Suppressor macrophage (primary cell): ENCODE measurements around the gene SND1.
"Not testable (repeated sequence)": the region's sequence is repeated elsewhere in the genome, so short reads cannot be mapped to it uniquely, and the experiment has no call there.

Experiments
- DNase-seq, 4 experiments: peaks; one replicate each; pipeline ENCODE4 v3.0.0-alpha.2; 2020 to 2022

Gene SND1

DNA sequence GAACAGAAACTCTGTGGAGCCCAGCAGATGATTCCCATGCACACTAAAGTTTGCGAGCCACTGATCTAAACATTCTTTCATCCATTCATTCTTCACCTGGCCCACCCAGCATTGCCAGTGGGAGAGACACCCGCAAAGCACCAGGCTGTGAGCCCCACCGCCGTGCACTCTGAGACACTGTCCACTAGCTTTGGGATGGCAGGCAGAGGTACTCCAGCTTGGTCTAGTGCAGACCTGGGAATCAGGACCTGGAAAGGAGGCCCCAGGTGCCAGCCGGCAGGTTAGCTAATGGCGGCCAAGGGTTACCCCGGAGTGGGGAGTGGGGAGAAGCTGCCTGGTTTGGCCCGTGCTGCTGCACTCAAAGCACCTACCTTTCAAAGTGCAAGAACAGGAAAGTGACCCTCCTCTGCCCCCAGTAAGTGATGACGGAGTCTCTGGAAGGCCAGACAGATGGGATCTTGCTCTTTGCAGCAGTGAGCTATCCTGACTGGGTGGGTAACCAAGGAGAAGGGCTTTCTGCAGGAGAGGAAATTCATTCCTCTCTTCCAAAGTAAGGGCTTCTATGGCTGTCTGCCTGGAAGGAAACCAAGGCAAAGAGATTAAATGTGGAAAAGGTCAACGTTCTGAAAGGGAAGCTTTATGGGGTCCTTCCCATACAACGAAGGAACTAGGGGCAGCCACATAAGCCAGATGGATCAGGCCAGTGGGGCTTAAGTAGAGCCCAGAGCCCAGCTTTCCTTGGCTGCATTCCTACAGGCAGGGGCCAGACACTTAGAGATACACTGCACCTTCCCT, 453.4 kb downstream of the SND1 start:
- no peak for DNase-seq

GRCh38 chr7:128106821-128107220, 454.8 kb downstream of the SND1 start:
- no peak for DNase-seq

GRCh38 chr7:128107516-128107915, 455.5 kb downstream of the SND1 start:
- not testable (repeated sequence) for DNase-seq

DNA sequence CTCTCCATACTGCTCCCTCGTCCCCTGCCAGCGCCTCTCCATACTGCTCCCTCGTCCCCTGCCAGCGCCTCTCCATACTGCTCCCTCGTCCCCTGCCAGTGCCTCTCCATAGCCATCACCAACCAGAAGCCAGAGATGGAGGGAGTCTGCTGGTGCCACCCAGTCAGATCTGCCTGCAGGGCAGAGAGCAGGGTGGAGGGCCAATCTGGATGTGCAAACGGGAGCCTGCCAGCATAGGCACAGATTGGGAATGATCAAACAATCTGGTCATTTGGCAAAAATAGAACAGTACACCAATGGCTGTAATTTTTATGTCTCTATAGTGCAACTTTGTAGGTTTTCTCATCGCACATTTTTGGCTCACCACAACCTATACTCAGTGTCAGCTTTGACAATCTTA, 456.1 kb downstream of the SND1 start:
- no peak for DNase-seq

DNA sequence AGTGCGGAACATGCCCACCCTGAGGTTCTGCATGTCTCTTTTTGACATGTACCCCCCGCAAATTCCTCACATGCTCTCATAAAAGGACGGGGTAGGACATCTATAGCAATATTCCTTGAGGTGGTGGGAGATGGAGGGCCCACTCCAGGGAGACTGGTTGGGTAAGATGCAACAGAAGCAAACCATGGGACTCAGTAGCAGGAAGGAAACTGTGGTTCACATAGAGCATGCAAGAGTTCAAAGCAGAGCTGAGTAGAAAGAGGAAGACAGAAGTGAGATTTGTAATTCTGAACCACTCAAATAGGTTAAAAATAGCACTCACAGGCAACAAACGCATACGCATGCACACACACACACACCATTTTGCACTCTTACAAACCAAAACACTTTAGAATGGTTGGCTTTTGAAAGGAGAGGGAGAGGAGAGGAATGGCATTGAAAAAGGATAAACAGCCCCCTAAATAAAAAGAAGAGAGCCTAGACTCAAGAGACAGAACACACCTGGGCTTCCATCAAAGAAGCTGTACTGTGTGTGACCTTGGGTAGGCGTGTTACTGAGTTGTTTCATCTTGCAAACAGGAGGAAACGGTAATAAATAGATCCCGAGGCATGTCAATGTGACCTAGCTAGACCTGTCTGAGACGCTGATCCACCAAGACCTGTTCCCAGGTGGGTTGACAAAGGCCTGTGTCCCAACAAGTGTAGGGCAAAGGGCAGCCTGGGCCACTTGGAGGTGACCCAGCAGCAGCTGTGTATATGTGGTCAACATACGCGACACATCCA, 456.8 kb downstream of the SND1 start:
- DNase-seq = peak; percentile 71 to 94 (median 86)

- DNase-seq = not testable (repeated sequence)
Observed at GRCh38 chr7:128109424-128109969, 457.5 kb downstream of the SND1 start.

- DNase-seq = peak in 3 of 4 experiments; percentile 49 to 66 (median 52)
Observed at GRCh38 chr7:128110641-128111364, 458.8 kb downstream of the SND1 start.

DNA sequence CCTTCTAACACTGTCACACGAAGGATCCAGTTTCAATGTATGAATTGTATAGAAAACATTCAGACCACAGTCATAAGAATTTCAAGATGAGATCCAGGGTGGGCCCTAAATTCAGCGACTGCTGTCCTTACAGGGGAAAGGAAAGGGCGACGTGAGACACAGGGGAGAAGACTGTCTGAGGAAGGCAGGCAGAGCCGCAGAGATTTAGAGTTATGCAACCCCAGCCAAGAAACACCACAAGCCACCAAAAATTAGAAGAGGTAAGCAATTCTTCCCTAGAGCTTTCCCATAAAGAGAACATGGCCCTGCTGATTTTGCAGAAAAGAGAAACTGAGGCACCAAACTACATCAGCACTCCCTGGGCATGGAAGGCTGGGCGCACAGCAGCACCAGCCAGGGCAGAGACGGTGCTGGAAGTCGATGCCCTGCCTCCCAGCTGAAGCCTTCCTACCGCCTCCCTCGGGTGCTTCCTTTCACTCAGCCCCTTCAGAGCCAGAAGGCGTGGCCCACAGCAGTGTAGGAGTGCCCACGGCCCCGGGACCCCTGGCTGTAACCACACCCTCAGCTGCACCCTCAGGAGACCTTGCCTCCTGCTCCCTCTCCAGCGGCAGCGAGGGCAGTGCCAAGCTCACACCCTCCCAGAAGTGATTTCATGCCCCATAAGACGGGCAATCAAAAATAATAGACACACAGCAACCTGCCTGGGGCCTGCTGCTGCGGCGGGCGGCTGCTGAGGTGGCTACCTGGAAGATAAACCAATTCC, 460.2 kb downstream of the SND1 start:
- DNase-seq = peak in 2 of 4 experiments; percentile 40 to 47

DNA sequence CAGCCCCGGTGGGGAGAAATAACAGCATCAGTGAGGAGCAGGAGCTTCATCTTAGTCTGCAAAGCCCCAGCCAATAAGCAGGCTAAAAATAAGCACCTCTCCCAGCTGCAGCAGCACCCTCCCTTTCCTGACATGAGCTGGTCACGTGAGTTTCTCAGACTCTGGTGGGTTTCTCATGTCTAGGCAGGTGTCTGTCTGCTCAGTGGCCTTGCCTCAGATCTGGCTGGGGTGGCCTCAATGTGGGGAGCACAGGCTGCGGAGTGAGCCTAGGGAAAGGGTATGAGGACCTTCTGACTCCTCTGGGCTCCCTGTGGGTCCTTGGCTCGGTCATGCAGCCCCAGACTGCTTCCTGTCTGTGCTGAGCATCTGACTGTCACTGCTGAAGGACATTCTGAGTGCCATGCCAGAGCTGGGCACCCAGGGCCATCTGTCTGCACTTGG, 460.8 kb downstream of the SND1 start:
- DNase-seq = peak in 1 of 4 experiments; percentile 7

DNA sequence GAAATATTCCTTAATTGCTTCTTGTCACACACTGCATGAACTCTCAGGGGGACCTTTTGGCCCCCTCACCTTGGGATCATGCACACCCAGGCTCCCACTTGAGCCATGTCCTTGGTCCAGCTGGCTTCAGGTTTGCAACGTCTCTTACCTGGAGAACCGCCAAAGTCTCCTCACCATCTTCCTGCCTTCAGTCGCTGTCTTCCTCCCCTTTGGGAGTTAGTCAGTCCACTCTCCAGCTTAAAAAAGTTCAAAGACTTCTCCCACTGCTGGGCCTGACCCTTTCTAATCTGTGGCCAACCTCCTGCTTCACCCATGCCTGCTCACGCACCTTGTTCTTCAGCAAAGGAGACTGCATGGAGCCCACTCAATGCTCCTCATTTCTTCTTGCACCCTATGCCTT, 461.8 kb downstream of the SND1 start:
- peak in 1 of 4 experiments; percentile 1 for DNase-seq

DNA sequence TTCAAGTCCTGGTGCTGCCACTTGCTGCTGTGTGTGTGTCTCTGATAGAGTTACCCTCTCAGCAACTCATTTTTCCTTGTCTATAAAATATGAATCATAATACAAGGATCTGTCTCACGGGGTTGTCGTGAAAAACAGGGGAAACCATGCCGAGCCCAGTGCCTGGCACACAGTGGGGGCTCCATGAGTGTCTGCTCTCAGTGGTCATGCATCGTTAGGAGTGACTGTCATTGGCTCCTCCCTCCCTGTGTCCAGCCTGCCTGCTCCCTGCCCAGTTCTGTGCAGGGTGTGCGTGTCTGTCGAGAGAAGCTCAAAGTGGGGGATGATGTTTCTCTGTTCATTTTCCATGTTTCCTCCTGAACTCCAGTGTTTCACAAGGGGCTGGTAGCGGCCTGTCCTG, 462.8 kb downstream of the SND1 start:
- no peak for DNase-seq

DNA sequence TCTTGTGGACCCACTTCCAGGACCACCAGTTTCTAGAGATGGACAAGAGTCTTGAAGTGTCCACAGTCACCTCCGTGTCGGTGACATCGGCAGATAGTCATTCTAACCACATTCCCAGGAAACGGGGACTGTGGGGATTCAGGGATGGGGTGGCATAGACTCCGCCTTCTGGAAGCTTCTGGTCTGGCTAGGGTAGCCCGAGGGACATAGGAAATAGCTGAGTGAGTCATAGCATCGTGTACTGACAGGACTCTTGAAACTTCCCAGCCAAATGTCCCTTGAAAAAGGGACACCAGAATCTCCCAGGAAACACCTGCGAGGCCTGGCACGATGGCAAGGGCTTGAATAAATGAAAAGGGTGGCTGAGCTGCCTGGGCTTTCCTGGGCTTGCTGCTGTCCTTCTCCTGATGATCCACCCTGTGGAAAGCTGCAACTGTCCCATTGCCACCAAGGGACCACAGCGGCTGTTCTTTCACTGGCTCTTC, 463.4 kb downstream of the SND1 start:
- no peak for DNase-seq

- DNase-seq = no peak
Observed at GRCh38 chr7:128115821-128116723, 464.1 kb downstream of the SND1 start.

DNA sequence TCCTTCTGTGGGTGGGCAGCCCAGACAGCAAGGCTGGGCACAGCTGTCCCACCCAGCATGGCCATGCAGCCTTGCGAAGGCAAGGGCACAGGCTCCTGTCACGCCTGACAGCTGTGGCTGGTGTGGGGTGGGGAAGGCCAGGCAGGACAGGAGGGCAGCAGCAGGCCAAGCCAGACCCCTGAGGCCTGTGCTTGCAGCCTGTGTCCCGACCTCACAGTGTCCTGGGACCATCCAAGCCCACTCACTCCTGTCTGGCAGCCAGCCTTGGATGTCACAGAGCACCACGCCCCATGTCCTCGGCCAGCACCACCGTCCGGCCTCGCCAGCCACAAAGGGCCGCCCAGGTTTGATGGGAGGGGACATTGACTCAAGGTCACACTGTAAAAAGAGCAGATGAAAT, 464.7 kb downstream of the SND1 start:
- no peak for DNase-seq

DNA sequence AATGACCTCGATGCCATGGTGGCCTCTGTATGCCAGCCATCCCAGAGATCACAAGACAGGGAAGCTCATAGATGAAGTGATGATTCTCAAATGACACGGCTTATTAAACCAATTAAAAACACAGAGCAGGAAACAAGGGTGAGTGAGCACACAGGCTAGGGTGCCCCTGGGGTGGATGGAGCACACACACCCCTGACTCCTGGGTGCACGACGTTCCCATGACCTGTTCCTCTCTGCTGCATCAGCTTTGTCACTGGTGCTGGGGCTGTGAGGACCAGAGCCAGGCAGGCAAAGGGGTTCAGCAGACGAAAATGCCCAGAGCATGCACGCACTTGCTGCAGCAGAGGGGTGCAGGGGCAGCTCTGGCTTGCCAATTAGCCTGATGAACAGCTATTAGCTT, 465.7 kb downstream of the SND1 start:
- no peak for DNase-seq

GRCh38 chr7:128119036-128119435, 467.0 kb downstream of the SND1 start:
- DNase-seq = peak in 1 of 4 experiments; percentile 34

DNA sequence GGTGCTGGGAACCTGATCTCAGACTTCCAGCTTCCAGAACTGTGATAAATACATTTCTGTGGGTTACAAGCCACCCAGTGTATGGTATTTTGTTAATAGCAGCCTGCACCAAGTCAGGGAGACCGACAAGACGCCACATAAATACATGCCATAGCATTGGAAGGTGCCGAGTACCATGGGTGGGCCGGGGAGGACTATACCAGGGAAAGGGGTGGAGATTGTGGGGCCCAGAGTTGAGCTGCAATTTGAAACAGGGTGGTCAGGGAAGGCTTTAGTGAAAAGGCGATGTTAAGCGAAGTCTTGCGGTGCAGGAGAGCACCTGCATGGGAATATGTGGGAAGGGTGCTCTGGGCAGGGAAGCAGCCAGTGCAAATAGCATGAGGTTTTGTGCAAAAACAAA, 468.1 kb downstream of the SND1 start:
- no peak for DNase-seq

GRCh38 chr7:128120976-128121490, 469.0 kb downstream of the SND1 start:
- DNase-seq = no peak

DNA sequence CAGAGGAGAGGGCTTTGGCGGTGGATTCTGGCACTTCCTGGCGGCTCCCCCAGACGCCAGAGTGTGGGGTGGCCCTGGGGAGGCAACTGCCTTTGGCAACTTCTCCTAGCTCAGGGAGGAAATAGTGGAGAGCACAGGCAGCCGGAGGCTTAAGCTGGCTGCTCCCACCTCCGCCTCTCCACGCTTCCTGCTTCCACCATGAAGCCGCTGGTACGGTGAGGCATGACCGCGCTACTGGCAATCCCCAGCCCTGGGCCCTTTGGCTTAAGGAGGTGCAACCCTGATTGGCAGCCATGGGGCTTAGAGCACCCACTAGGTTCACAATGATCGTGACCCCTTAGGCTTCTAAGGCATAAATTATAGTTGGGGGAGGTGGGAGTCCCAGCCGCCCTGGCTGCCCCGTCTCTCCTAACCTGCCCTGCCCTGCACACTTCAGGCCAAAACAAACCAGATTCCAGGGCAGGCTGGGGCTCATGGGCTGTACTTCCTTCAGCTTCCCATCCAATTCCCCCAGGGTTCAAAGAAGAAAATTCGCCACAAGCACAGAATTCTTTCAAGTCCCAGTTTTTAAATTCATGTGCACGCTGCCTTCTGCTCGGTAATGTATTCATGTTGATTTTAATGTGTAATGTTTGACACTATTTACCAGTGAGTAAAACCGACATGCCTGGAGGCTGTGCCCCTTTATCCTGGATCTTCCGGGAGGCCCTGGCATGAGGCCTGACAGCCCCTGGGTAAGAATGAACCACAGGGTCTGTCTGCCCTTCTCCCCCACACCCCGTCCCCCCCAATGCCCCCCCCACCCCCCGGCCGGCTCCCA, 469.9 kb downstream of the SND1 start:
- peak; percentile 80 to 89 (median 88) for DNase-seq
